ENCODE results near the gene MYL7. TPM values are rescaled to one million over a fixed set of nuclear protein-coding genes. Genes with fewer than 3 reads are reported as not detected.
A peak's percentile ranks its signal among the peaks of the same experiment; 100 is the strongest.

The MYL7 gene
- total RNA-seq, 1 donor from 2014 or later, result 11.4 TPM

- Mint-ChIP-seq H3K9me3 (no peaks in the 10 kb centered on the region), H3K27me3 (ENCODE audit: low read depth) (peaks cover 10% of the 10 kb centered on the region), H3K4me1 (peaks cover 12% of the 10 kb centered on the region), H3K27ac (no peak overlapping the region), H3K4me3 (no peak overlapping the region), H3K36me3 (peaks cover 8% of the 10 kb centered on the region)
- DNase-seq (ENCODE audit: low spot score in 2 of 2, unreplicated experiment in 2 of 2), result no peak
- TF ChIP-seq CTCF (IDR thresholded peaks at IDR 0.05; ENCODE audit: unreplicated experiment), result no peak
Observed at GRCh38 chr7:44107116-44107960, 33.8 kb downstream of the MYL7 start.

- TF ChIP-seq CTCF (IDR thresholded peaks at IDR 0.05; ENCODE audit: unreplicated experiment), result no peak
- Mint-ChIP-seq H3K27ac (no peak overlapping the region), H3K4me3 (peak overlapping the region; percentile 70), H3K36me3 (peaks cover 2% of the 10 kb centered on the region), H3K4me1 (peaks cover 12% of the 10 kb centered on the region), H3K27me3 (ENCODE audit: low read depth) (peaks cover 13% of the 10 kb centered on the region), H3K9me3 (no peaks in the 10 kb centered on the region)
- DNase-seq (ENCODE audit: low spot score in 2 of 2, unreplicated experiment in 2 of 2), result no peak
Observed at GRCh38 chr7:44106311-44107065, 34.6 kb downstream of the MYL7 start.

GRCh38 chr7:44105832-44106231 is 35.3 kb downstream of the MYL7 start:
- no peak for TF ChIP-seq CTCF (IDR thresholded peaks at IDR 0.05; ENCODE audit: unreplicated experiment)
- Mint-ChIP-seq H3K27ac (peak overlapping the region; percentile 74), H3K27me3 (ENCODE audit: low read depth) (peaks cover 13% of the 10 kb centered on the region), H3K4me1 (peaks cover 12% of the 10 kb centered on the region), H3K4me3 (peak overlapping the region; percentile 70), H3K9me3 (no peaks in the 10 kb centered on the region), H3K36me3 (peaks cover 2% of the 10 kb centered on the region)
- DNase-seq (ENCODE audit: low spot score in 2 of 2, unreplicated experiment in 2 of 2), result no peak

- H3K27me3 Mint-ChIP-seq (ENCODE audit: low read depth), result peaks cover 13% of the 10 kb centered on the region
- peak overlapping the region; percentile 74 for H3K27ac Mint-ChIP-seq
- no peak for DNase-seq (ENCODE audit: low spot score in 2 of 2, unreplicated experiment in 2 of 2)
- no peaks in the 10 kb centered on the region for H3K9me3 Mint-ChIP-seq
- H3K36me3 Mint-ChIP-seq, result peaks cover 2% of the 10 kb centered on the region
- H3K4me3 Mint-ChIP-seq, result peak overlapping the region; percentile 70
- no peak for TF ChIP-seq CTCF (IDR thresholded peaks at IDR 0.05; ENCODE audit: unreplicated experiment)
- peaks cover 15% of the 10 kb centered on the region for H3K4me1 Mint-ChIP-seq
Observed at GRCh38 chr7:44104860-44105771, 36.0 kb downstream of the MYL7 start.
